ENCODE measurements around the gene HEY2. TPM values are rescaled to one million over a fixed set of nuclear protein-coding genes. Genes with fewer than 3 reads are reported as not detected.

The HEY2 gene
- total and polyA plus RNA-seq, 11 donors: 19.9 to 50.9 (median 36.0) TPM

DNA sequence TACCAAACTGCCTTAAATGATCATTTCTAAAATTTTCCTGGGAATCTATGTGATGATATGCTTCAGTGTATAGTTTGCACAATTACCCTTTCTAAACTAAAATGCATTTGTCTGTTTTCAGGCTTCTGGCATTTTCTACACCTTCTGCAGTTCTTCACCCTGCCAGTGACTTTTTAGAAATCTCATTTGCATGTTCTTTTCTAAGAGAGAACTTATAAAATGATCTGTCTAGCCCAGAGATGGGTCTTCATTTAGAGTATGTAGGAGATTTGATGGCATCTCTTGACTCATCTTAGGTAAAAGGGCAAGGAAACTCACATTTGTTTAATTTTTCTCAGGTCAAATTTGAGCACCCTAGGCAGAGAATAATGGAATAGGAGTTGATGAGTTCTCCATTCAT is 59.2 kb downstream of the HEY2 start:
- TF ChIP-seq POLR2A (IDR thresholded peaks at IDR 0.05): no peak
- TF ChIP-seq, protein P1, sequence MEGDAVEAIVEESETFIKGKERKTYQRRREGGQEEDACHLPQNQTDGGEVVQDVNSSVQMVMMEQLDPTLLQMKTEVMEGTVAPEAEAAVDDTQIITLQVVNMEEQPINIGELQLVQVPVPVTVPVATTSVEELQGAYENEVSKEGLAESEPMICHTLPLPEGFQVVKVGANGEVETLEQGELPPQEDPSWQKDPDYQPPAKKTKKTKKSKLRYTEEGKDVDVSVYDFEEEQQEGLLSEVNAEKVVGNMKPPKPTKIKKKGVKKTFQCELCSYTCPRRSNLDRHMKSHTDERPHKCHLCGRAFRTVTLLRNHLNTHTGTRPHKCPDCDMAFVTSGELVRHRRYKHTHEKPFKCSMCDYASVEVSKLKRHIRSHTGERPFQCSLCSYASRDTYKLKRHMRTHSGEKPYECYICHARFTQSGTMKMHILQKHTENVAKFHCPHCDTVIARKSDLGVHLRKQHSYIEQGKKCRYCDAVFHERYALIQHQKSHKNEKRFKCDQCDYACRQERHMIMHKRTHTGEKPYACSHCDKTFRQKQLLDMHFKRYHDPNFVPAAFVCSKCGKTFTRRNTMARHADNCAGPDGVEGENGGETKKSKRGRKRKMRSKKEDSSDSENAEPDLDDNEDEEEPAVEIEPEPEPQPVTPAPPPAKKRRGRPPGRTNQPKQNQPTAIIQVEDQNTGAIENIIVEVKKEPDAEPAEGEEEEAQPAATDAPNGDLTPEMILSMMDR (IDR thresholded peaks at IDR 0.05): no peak
- no peak for DNase-seq
- Histone ChIP-seq H3K36me3 (peaks cover 0 to 6% (median 0%) of the 10 kb centered on the region in 9 donors), H3K9me3 (no peaks in the 10 kb centered on the region), H3K27ac (no peak overlapping the region), H3K4me1 (peaks cover 0 to 62% (median 19%) of the 10 kb centered on the region in 12 donors), H3K4me3 (no peak overlapping the region), H3K27me3 (no peaks in the 10 kb centered on the region)
- intact Hi-C loops (cut with DNase I): no loop called here
- ATAC-seq: no peak

DNA sequence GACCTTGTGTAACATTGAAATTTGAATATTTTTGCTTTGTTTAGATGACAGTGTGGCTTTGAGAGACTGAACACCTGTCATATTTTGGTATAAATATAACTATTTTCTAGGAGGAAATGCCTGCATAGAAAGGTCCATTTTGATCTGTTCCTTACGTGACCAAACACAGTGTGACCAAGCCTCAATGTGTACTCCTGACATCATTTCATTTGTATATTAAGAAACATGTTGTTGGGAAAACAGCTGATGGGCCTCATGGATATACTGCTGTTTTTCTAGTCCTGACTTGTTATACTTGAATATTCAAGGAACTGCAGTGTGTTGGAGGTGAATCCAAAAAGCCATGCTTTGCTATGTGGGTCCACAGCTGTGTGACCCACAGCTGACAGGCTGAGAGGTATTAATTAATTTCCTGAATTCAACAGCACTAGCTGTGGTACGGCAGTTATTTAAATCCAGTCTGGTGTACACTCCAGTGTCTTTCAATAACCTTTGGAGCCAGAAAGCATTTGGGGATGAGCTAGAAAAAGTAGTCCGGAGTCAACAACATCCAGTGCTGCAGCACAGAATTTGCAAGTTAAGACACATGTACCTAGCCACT is 60.2 kb downstream of the HEY2 start:
- 87 to 94% (median 89%) methylated on average over 3 of the region's 3 CpGs for WGBS, 4 donors
- Histone ChIP-seq H3K27me3 (no peaks in the 10 kb centered on the region), H3K36me3 (peaks cover 0 to 6% (median 0%) of the 10 kb centered on the region in 9 donors), H3K27ac (no peak overlapping the region), H3K4me1 (peaks cover 0 to 65% (median 20%) of the 10 kb centered on the region in 12 donors), H3K4me3 (no peak overlapping the region), H3K9me3 (no peaks in the 10 kb centered on the region)
- TF ChIP-seq POLR2A (IDR thresholded peaks at IDR 0.05): no peak
- TF ChIP-seq, protein P1 (IDR thresholded peaks at IDR 0.05): no peak
- intact Hi-C loops (cut with DNase I): no loop called here
- DNase-seq (no peak), ATAC-seq (no peak)

DNA sequence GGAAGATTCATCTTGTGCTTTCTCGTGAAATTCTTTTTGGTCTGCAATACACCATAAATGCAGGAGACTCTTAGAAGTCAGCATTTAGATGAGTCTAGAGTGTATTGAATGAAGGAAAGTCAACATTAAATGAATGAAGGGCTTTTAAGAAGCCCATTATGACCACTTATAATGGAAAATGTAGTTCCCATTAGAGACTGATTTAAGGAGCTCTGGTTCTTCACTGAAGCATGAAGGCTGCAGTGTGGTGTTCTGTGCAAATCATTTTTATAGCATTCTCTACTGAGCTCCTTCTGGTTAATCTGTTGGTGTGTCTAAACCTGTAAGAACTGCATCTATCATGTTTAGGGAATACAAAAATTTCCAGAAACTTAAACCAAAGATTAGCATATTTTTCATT is 61.0 kb downstream of the HEY2 start:
- no peak overlapping the region for H3K27ac ChIP-seq
- no peak overlapping the region for H3K4me3 ChIP-seq
- H3K4me1 ChIP-seq: peaks cover 0 to 72% (median 27%) of the 10 kb centered on the region in 12 donors
- H3K9me3 ChIP-seq: no peaks in the 10 kb centered on the region
- 92 to 96% (median 95%) methylated on average over 1 of the region's 1 CpG for WGBS, 4 donors
- ATAC-seq (no peak), DNase-seq (no peak)
- H3K36me3 ChIP-seq: peaks cover 0 to 4% (median 0%) of the 10 kb centered on the region in 9 donors
- no peak for TF ChIP-seq POLR2A (IDR thresholded peaks at IDR 0.05)
- TF ChIP-seq, protein P1 (IDR thresholded peaks at IDR 0.05): no peak
- H3K27me3 ChIP-seq: no peaks in the 10 kb centered on the region
- intact Hi-C loops (cut with DNase I): no loop called here

Other genes starting within 250 kb of the HEY2 start
- gene NCOA7, start 41.3 kb downstream of the HEY2 start, total RNA-seq: 10 to 100 TPM in 3 of 9 donors, 1 to 10 TPM in 6; 6.4 to 23.1 (median 9.9) TPM
- 1 to 10 TPM; 3.8 to 6.4 TPM for gene NCOA7, start 41.3 kb downstream of the HEY2 start, polyA plus RNA-seq
- 10 to 100 TPM; 26.3 to 40.0 (median 33.8) TPM for gene HINT3, start 207.1 kb downstream of the HEY2 start, total RNA-seq
- gene HINT3, start 207.1 kb downstream of the HEY2 start, polyA plus RNA-seq: 10 to 100 TPM in 1 of 2 donors, 1 to 10 TPM in 1; 8.1 to 23.9 TPM
- gene TRMT11, start 236.9 kb downstream of the HEY2 start, total RNA-seq: 10 to 100 TPM in 7 of 9 donors, 1 to 10 TPM in 2; 9.0 to 15.6 (median 11.8) TPM
- 1 to 10 TPM; 8.0 to 8.8 TPM for gene TRMT11, start 236.9 kb downstream of the HEY2 start, polyA plus RNA-seq